Astrocyte of the cerebellum (primary cell): ENCODE results near the gene MX2.
A peak's percentile ranks its signal among the peaks of the same experiment; 100 is the strongest.
"Not testable (repeated sequence)": the region's sequence is repeated elsewhere in the genome, so short reads cannot be mapped to it uniquely, and the experiment has no call there.

Experiments used
- DNase-seq: peaks from one replicate; pipeline ENCODE4 v3.0.0-alpha.2; 2011; ENCODE audit warnings: low read depth
- H3K4me3 ChIP-seq: 2 replicates; pipeline ENCODE4 v1.5.1; 2011; ENCODE audit warnings: mild to moderate bottlenecking, low read depth, low read length, moderate library complexity
- in situ Hi-C: cut with HindIII; loops from 2 replicates; pipeline ENCODE4 v1.10.0; 2017; ENCODE audit warnings: low sequenced_read_pairs
- TF ChIP-seq, protein P1 (sequence below): IDR thresholded peaks from 2 replicates; pipeline ENCODE4 v1.5.1; 2012; ENCODE audit warnings: low read length, low read depth, moderate library complexity, mild to moderate bottlenecking; ENCODE audit errors: missing control alignments

The MX2 gene

DNA sequence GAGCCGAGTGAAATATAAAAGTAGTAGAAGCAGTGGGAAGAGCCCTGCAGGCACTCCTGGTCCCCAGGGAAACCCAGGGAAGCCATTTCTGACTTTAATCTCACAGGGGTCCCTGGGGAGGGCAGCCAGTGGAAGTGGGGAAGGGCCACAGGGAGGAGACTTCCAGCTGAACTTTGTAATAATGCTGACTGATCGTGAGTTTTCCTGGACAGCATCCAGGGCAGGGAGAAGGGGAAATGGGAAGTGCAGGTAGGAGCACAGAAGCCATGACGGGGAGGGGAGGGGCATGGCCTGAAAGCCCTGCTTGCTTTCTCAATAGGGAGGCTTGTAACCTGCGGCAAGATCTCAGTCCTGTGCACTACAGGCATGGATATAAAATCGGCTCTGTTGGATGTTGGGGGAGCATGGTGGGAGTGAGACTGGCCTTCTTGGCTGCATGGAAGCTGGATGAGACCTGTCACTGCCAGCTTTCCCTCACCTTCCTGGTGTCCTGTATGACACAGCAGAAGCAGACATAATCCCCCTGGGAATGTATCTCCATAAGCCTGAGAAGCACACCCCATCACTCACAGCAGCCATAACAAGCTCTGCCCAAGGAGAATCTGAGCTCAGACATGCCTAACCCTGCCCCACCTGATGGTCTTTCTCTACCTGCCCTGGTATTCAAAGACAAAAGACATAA, 49.1 kb downstream of the MX2 start:
- H3K4me3 ChIP-seq = no peak overlapping the region
- no peak for DNase-seq
- TF ChIP-seq, protein P1, sequence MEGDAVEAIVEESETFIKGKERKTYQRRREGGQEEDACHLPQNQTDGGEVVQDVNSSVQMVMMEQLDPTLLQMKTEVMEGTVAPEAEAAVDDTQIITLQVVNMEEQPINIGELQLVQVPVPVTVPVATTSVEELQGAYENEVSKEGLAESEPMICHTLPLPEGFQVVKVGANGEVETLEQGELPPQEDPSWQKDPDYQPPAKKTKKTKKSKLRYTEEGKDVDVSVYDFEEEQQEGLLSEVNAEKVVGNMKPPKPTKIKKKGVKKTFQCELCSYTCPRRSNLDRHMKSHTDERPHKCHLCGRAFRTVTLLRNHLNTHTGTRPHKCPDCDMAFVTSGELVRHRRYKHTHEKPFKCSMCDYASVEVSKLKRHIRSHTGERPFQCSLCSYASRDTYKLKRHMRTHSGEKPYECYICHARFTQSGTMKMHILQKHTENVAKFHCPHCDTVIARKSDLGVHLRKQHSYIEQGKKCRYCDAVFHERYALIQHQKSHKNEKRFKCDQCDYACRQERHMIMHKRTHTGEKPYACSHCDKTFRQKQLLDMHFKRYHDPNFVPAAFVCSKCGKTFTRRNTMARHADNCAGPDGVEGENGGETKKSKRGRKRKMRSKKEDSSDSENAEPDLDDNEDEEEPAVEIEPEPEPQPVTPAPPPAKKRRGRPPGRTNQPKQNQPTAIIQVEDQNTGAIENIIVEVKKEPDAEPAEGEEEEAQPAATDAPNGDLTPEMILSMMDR = no peak
- in situ Hi-C loops = no loop called here

DNA sequence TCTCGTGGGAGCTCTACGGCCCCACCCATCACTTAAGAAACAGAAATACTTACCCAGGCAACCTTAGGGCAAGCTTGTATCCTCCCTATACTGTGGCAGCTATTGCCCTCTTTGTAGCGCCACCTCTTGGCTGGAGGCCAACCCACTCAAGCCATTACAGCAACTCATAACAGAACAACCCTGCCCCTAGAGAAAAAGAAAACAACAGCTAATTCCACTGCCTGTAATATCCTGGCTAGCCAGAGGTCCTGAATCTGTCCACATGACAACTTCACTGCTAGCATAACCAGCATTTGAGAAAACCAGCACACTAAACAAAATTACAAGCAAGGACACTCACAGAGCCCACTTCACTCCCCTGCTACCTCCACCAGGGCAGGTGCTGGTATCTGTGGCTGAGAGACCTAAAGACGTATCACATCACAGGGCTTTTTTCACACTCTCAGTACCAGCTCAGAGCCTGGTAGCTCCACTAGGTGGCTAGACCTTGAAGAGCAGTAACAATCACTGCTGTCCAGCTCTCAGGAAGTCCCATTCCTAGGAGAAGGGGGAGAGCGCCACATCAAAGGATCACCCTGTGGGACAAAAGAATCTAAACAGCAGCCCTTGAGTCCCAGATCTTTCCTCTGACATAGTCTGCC, 49.7 kb downstream of the MX2 start:
- TF ChIP-seq, protein P1 = peak; percentile 24
- H3K4me3 ChIP-seq = no peak overlapping the region
- no peak for DNase-seq
- in situ Hi-C loops = no loop called here

DNA sequence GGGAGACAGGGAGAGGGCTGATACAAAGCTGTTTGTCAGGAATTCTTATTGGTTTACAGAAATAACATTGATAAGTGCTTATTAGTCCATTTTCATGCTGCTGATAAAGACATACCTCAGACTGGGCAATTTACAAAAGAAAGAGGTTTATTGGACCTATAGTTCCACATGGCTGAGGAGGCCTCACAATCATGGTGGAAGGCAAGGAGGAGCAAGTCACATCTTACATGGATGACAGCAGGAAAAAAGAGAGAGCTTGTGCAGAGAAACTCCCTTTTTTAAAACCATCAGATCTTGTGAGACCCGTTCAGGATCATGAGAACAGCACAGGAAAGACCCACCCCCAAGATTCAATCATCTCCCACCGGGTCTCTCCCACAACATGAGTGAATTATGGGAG, 55.7 kb downstream of the MX2 start:
- in situ Hi-C loops = not testable (repeated sequence)

DNA sequence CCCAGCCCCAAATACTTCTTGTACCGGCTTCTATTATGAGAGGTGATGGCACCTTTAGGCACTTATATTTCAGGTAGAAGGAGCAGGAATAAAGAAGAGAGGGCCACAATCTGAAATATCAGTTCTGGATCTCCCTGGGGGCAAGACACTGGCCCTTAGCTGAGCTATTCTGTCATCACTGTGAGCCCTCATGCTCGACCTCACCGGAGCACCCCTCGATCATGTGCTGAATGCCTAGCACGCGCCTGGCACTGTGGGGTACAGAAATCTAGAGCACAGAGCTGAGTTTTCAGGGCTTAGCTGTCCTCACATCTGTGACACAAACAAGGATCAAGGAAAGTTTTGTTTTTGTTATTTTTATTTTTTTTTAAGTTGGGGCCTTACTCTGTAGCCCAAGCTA, 56.6 kb downstream of the MX2 start:
- H3K4me3 ChIP-seq = no peak overlapping the region
- in situ Hi-C loops = no loop called here
- no peak for DNase-seq
- TF ChIP-seq, protein P1 = no peak

More for the DNA sequence above, 55.7 kb downstream of the MX2 start:
- not testable (repeated sequence) for H3K4me3 ChIP-seq, DNase-seq

DNA sequence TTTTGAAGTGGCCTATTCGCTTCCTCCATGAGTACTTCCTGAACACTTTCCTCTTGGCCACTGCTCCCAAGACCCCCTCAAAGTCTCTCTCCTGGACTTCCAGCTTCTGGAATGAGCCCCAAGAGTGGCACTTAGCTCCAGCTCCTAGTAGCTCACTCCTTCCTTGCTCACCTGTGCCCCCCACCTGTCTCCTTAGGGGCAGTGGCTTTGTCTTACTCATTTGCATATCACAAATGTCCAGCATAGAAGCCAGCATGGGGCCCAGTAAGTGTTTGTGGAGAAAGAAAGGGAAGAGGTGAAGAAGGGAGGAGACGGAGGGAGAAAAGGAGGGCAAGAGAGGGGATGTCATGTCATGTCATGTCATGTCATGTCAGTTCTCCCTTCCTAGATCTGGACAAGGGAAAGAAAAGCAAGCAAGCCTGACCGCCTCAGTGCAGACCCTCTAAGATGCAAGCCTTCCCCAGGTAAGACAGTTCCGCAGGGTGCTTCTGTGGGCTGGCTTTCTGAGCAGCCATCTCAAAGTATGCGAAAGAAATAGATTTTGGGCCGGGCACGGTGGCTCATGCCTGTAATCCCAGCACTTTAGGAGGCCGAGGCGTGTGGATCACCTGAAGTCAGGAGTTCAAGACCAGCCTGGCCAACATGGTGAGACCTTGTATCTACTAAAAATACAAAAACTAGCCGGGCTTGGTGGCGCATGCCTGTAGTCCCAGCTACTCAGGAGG, 57.3 kb downstream of the MX2 start:
- in situ Hi-C loops = no loop called here
- TF ChIP-seq, protein P1 = no peak
- no peak overlapping the region for H3K4me3 ChIP-seq
- DNase-seq = no peak

DNA sequence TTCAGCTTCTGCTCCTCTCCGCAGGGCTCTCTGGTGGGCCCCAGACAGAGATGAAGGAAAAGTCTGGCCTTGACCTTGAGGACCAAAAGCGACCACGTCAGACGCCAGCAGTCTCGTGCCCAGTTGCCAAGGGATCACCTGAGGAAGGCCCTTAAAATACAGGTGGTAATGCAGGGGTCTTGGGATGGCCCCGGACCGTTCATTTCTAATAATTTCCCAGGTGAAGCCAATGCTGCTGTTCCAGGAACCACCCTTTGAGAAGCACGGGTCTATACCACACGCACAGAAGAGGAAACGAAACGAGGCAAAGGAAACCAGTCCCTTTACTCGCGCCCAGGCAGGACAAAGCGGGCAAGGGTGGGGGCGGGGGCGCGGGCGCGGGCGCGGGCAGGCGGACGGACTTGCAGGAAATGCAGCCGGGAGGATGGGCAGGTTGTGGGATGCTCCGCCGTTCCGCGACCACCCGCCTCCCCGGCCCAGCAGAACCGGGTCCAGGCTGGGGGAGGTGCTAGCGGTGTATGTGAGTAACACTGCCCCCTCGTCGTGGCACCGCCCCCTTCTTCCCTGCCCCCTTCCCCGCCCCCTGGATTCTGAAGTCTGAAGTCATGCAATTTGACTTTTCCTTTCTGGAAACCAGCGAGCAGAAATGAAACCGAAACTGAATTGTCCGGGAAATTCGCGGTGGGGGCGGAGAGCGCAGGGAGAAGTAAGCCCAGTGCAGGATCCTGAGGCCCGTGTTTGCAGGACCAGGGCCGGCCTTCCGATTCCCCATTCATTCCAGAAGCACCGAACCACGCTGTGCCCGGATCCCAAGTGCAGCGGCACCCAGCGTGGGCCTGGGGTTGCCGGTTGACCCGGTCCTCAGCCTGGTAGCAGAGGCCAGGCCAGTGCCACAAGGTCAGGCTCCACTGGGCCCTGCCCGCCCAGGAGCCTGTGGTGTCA, 58.4 kb downstream of the MX2 start:
- in situ Hi-C loops = no loop called here
- TF ChIP-seq, protein P1 = no peak
- H3K4me3 ChIP-seq = peak overlapping the region; percentile 53
- DNase-seq = peak; percentile 82

DNA sequence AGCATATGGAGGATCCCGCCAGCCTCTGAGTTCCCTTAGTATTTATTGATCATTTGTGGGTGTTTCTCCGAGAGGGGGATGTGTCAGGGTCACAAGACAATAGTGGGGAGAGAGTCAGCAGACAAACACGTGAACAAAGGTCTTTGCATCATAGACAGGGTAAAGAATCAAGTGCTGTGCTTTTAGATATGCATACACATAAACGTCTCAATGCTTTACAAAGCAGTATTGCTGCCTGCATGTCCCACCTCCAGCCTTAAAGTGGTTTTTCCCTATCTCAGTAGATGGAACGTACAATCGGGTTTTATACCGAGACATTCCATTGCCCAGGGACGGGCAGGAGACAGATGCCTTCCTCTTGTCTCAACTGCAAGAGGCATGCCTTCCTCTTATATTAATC, 59.2 kb downstream of the MX2 start:
- DNase-seq, in situ Hi-C loops: not testable (repeated sequence)
- H3K4me3 ChIP-seq = peak overlapping the region; percentile 53
